Endothelial cell of umbilical vein (primary cell): ENCODE data around the gene ABCB9. TPM values are rescaled to one million over a fixed set of nuclear protein-coding genes. Genes with fewer than 3 reads are reported as not detected.

Experiments used
- BruUV-seq: library from RNA; stranded (reverse); fragments of 400-500 nt; replicated peaks from 2 replicates; lab custom pipeline; 2021; lab: Mats Ljungman, UMichigan
- CTCF ChIA-PET: fragments of 300-600, 350-600 bp; sonication (Branson Sonifier 250); formaldehyde crosslinking; loops from one replicate; lab custom pipeline; 2021; ENCODE audit warnings: antibody characterized with exemption, inconsistent platforms; lab: Charles Lee
- POLR2A ChIA-PET: fragments of 300-600, 350-600 bp; sonication (Branson Sonifier 250); formaldehyde crosslinking; loops from one replicate; lab custom pipeline; 2021; ENCODE audit warnings: antibody characterized with exemption, inconsistent platforms; lab: Charles Lee
- DNase-seq: peaks from one replicate; pipeline ENCODE4 v3.0.0-alpha.2; 2011; ENCODE audit warnings: low read depth, low spot score
- FAIRE-seq: peaks from 2 replicates; lab custom pipeline; 2011; peaks lifted over from hg19 to GRCh38; lab: Jason Lieb, UNC
- H2AFZ ChIP-seq: 2 replicates; pipeline ENCODE4 v1.6.0; 2012; ENCODE audit warnings: low read depth, low read length, control low read depth, inconsistent platforms
- H3K27ac ChIP-seq: 2 replicates; pipeline ENCODE4 v1.5.1; 2011; ENCODE audit warnings: low read depth, mild to moderate bottlenecking, control low read depth, low read length, moderate library complexity; ENCODE audit not compliant: insufficient read depth
- H3K27me3 ChIP-seq, 2 experiments: 2 replicates each; pipeline versions ENCODE4 v1.6.0 to v1.6.1; 2011; ENCODE audit warnings: low read length in 2 of 2, mixed read lengths in 1 of 2; ENCODE audit not compliant: control insufficient read depth in 2 of 2, insufficient read depth in 2 of 2
- H3K36me3 ChIP-seq, 2 experiments: 2 replicates in 1 of 2; 3 replicates in 1 of 2; pipeline ENCODE4 v1.5.1; 2011; ENCODE audit warnings: low read length in 2 of 2, mild to moderate bottlenecking in 1 of 2, moderate library complexity in 1 of 2; ENCODE audit not compliant: control insufficient read depth in 2 of 2, insufficient read depth in 2 of 2; ENCODE audit errors: extremely low read depth in 1 of 2
- H3K4me1 ChIP-seq: 3 replicates; pipeline ENCODE4 v1.5.1; 2011; ENCODE audit warnings: mild to moderate bottlenecking, low read length; ENCODE audit not compliant: control insufficient read depth, insufficient read depth; ENCODE audit errors: extremely low read depth
- H3K4me2 ChIP-seq: 2 replicates; pipeline ENCODE4 v1.6.1; 2011; ENCODE audit warnings: low read length, control low read depth, mixed read lengths; ENCODE audit not compliant: insufficient read depth
- H3K4me3 ChIP-seq, 3 experiments: fragments of 200-600 bp in 1 of 3; sonication (generic), shearing (Covaris generic) in 1 of 3; replicated peaks in 1 of 3; 2 replicates each; pipeline ENCODE4 v1.5.1; 2011 to 2016; ENCODE audit warnings: control low read depth in 3 of 3, low read length in 3 of 3, mild to moderate bottlenecking in 2 of 3, inconsistent platforms in 1 of 3, low read depth in 1 of 3, moderate library complexity in 1 of 3; ENCODE audit not compliant: insufficient read depth in 1 of 3
- H3K79me2 ChIP-seq: 2 replicates; pipeline ENCODE4 v1.6.0; 2012; ENCODE audit warnings: low read length, inconsistent platforms; ENCODE audit not compliant: control insufficient read depth, insufficient read depth
- H3K9ac ChIP-seq: replicated peaks from 2 replicates; pipeline ENCODE3; 2011; ENCODE audit warnings: low read length, control low read depth; ENCODE audit not compliant: insufficient read depth; ENCODE audit errors: extremely low read depth
- H3K9me1 ChIP-seq: replicated peaks from 3 replicates; pipeline ENCODE4 v1.6.0; 2011; ENCODE audit warnings: mild to moderate bottlenecking, low read length; ENCODE audit not compliant: control insufficient read depth, insufficient read depth; ENCODE audit errors: extremely low read depth
- H3K9me3 ChIP-seq: replicated peaks from 2 replicates; pipeline ENCODE4 v1.5.1; 2012; ENCODE audit warnings: low read length, inconsistent platforms; ENCODE audit not compliant: control insufficient read depth, insufficient read depth
- H4K20me1 ChIP-seq: replicated peaks from 2 replicates; pipeline ENCODE3; 2011; ENCODE audit warnings: mild to moderate bottlenecking, low read length; ENCODE audit not compliant: control insufficient read depth, insufficient read depth; ENCODE audit errors: extremely low read depth
- CTCF ChIP-seq, 2 donors: IDR thresholded peaks; 1 replicate in 1 of 2; 2 replicates in 1 of 2; pipeline ENCODE4 v1.5.1; 2011; ENCODE audit warnings: low read length in 2 of 2, mild to moderate bottlenecking in 2 of 2, moderate library complexity in 2 of 2, control low read depth in 1 of 2, inconsistent platforms in 1 of 2, low read depth in 1 of 2; ENCODE audit not compliant: insufficient read depth in 1 of 2; ENCODE audit errors: extremely low read depth in 1 of 2
- EZH2 ChIP-seq: IDR thresholded peaks from 2 replicates; pipeline ENCODE4 v1.6.1; 2012; ENCODE audit warnings: borderline replicate concordance, low read depth, mild to moderate bottlenecking, moderate library complexity, low read length, inconsistent platforms; ENCODE audit not compliant: severe bottlenecking
- FOS ChIP-seq: IDR thresholded peaks from 2 replicates; pipeline ENCODE4 v1.6.1; 2011; ENCODE audit warnings: mild to moderate bottlenecking, low read length, moderate library complexity, borderline replicate concordance; ENCODE audit not compliant: insufficient read depth
- GATA2 ChIP-seq: IDR thresholded peaks from 2 replicates; pipeline ENCODE4 v1.7.0; 2011; ENCODE audit warnings: low read depth, mild to moderate bottlenecking, moderate library complexity, mixed read lengths, low read length; ENCODE audit not compliant: insufficient read length, insufficient read depth
- JUN ChIP-seq: IDR thresholded peaks from 2 replicates; pipeline ENCODE4 v1.6.1; 2011; ENCODE audit warnings: borderline replicate concordance, low read depth; ENCODE audit not compliant: insufficient read length, insufficient read depth
- MAX ChIP-seq: IDR thresholded peaks from 2 replicates; pipeline ENCODE4 v1.6.1; 2011; ENCODE audit not compliant: insufficient read depth, insufficient read length
- MYC ChIP-seq: IDR thresholded peaks from one replicate; pipeline ENCODE4 v1.6.1; 2011; ENCODE audit warnings: mild to moderate bottlenecking, low read depth, low read length
- POLR2A ChIP-seq: IDR thresholded peaks from 2 replicates; pipeline ENCODE4 v1.6.1; 2012; ENCODE audit warnings: low read depth, mild to moderate bottlenecking, control low read depth, low read length
- POLR2AphosphoS5 ChIP-seq: IDR thresholded peaks from 2 replicates; pipeline ENCODE4 v1.6.1; 2012; ENCODE audit warnings: low read depth, mild to moderate bottlenecking, control low read depth, low read length, moderate library complexity; ENCODE audit not compliant: insufficient read depth
- dilution Hi-C: fragments of 300-500 bp; cut with MboI; formaldehyde crosslinking; loops from one replicate; pipeline ENCODE4 v1.15.0; 2019; ENCODE audit warnings: low sequenced_read_pairs; ENCODE audit not compliant: extremely low pct_ligation_motif_present
- intact Hi-C: fragments of 100-400 bp; cut with micrococcal nuclease; formaldehyde crosslinking; loops from one replicate; pipeline ENCODE4 v1.10.0; 2022
- polyA plus RNA-seq, 4 experiments: library from polyadenylated mRNA; depleted of rRNA in 3 of 4; stranded (reverse) in 3 of 4; unstranded in 1 of 4; fragments of >200 nt; gene quantifications; 2 replicates each; pipeline versions ENCODE4 v1.2.1 to v1.2.3, GENCODE V29; 2011 to 2012; ENCODE audit warnings: missing spikeins in 1 of 4
- total RNA-seq: library from RNA; stranded (reverse); gene quantifications from 2 replicates; pipeline ENCODE4 v1.2.3, GENCODE V29; 2021

ABCB9 gene
- total and polyA plus RNA-seq, 2 donors (not counting 3 experiments of a cell fraction or from before 2014, with no cell fraction given), result 11.7 to 16.9 TPM

DNA sequence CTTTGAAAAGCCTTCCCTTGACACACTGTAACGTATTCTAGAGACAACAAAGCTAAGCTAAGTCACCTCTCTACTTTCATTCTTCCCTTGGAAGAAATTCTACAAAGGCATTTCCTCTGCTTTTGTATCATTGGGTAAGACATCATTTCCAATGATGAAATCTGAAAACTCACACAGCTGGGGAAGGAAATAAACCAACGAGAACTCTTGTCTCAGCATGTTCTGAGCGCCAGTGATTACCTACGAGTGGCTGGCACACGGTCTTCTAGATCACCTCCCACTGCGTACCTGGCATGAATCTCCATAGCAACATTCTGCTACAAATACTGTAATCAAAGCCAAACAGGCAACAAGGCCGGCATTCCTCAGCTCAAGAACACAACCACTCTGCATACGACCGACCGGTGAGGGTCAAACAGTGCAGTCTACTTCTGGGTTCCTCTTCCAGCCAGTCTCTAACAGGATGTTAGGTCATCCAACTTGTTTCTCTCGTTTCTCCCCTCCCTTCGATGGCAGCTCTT lies 78.0 kb downstream of the ABCB9 start:
- Histone ChIP-seq H3K9me3 (no peaks in the 10 kb centered on the region), H3K4me1 (peaks cover 66% of the 10 kb centered on the region), H4K20me1 (no peaks in the 10 kb centered on the region), H2AFZ (no peak overlapping the region), H3K9me1 (no peaks in the 10 kb centered on the region), H3K27me3 (no peaks in the 10 kb centered on the region), H3K27ac (peak overlapping the region; percentile 87), H3K36me3 (no peaks in the 10 kb centered on the region), H3K79me2 (peaks cover 86% of the 10 kb centered on the region), H3K9ac (peak overlapping the region; percentile 71), H3K4me3 (peak overlapping the region in 2 of 3 experiments; percentile 10 to 24), H3K4me2 (peak overlapping the region; percentile 21)
- no peak for TF ChIP-seq FOS
- TF ChIP-seq POLR2AphosphoS5, result peak; percentile 61
- peak; percentile 76 for TF ChIP-seq POLR2A
- TSS peak; percentile 53 for BruUV-seq
- peak; percentile 96 for FAIRE-seq
- dilution Hi-C loops, result no loop called here
- peak; percentile 96 for DNase-seq
- CTCF ChIA-PET, result interaction anchor here (0.8 to 1.9 kb wide), 11 partner anchors 9 to 350 kb away, joined by 3 to 10 read pairs (median 3); partner anchors contain the start of gene ABCB9
- intact Hi-C loops, result loop anchor here (1.0 kb wide), 1 partner anchor 16 kb away; no protein-coding TSS in a partner anchor
- POLR2A ChIA-PET, result interaction anchor here (0.5 to 1.3 kb wide), 3 partner anchors 16 to 86 kb away, joined by 3 to 4 read pairs (median 3); no protein-coding TSS in a partner anchor

DNA sequence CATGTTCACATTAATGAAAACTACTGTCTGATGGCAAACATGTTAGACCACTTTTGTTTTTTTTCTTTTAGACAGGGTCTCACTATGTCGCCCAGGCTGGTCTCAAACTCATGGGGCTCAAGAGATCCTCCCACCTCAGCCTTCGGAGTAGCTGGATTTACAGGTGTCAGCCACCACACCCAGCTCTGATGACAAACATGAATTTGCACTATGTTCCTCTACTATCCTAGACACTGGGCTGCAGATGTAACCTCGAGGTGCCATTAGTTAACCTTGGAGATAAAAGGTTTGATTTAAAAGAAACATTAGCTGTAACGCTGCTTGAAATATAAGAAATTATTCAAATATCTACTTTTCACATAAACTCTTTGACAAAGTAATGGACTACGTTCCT lies 78.4 kb downstream of the ABCB9 start:
- Histone ChIP-seq H4K20me1 (no peaks in the 10 kb centered on the region), H3K36me3 (no peaks in the 10 kb centered on the region), H3K79me2 (peaks cover 86% of the 10 kb centered on the region), H3K4me3 (peak overlapping the region in 1 of 3 experiments; percentile 24), H3K9me3 (no peaks in the 10 kb centered on the region), H3K27me3 (no peaks in the 10 kb centered on the region), H3K27ac (peak overlapping the region; percentile 87), H3K4me2 (peak overlapping the region; percentile 21), H3K4me1 (peaks cover 67% of the 10 kb centered on the region), H3K9me1 (no peaks in the 10 kb centered on the region), H2AFZ (no peak overlapping the region), H3K9ac (peak overlapping the region; percentile 71)
- dilution Hi-C loops (no loop called here), intact Hi-C loops (loop anchor here (1.0 kb wide), 1 partner anchor 16 kb away; no protein-coding TSS in a partner anchor)
- CTCF ChIA-PET, result interaction anchor here (0.8 to 1.9 kb wide), 9 partner anchors 8 to 79 kb away, joined by 3 to 10 read pairs (median 4); partner anchors contain the start of gene ABCB9
- DNase-seq (no peak), FAIRE-seq (no peak)
- POLR2A ChIA-PET, result interaction anchor here (0.5 to 1.3 kb wide), 2 partner anchors 43 to 86 kb away, joined by 3 to 4 read pairs; no protein-coding TSS in a partner anchor
- no TSS peak for BruUV-seq
- TF ChIP-seq FOS, result no peak
- TF ChIP-seq POLR2A, result no peak
- no peak for TF ChIP-seq MAX
- no peak for TF ChIP-seq POLR2AphosphoS5
- no peak for TF ChIP-seq EZH2
- no peak for TF ChIP-seq MYC
- TF ChIP-seq CTCF (IDR thresholded peaks at IDR 0.05; ENCODE audit: extremely low read depth in 1 of 2, insufficient read depth in 1 of 2, low read depth in 1 of 2, low read length in 2 of 2), result no peak
- TF ChIP-seq JUN, result no peak
- no peak for TF ChIP-seq GATA2
